CD14-positive monocyte (primary cell): Measurements from ENCODE around the gene LRIG1. TPM values are rescaled to one million over a fixed set of nuclear protein-coding genes. Genes with fewer than 3 reads are reported as not detected.

ENCODE experiments used
- DNase-seq, 3 donors: peaks; one replicate each; pipeline ENCODE4 v3.0.0-alpha.2; 2011 to 2022
- H2AFZ ChIP-seq: 2 replicates; pipeline ENCODE4 v1.6.0; 2012; ENCODE audit warnings: mild to moderate bottlenecking, low read depth, low read length, inconsistent platforms; ENCODE audit not compliant: insufficient read depth, poor library complexity, severe bottlenecking
- H3K27ac ChIP-seq, 2 donors: 1 replicate in 1 of 2; 2 replicates in 1 of 2; pipeline ENCODE4 v1.5.1; 2012 to 2013; ENCODE audit warnings: low read length in 2 of 2, control low read depth in 1 of 2, inconsistent platforms in 1 of 2, low read depth in 1 of 2, mild to moderate bottlenecking in 1 of 2
- H3K27me3 ChIP-seq, 2 donors: one replicate each; pipeline versions ENCODE4 v1.6.0 to v1.6.1; 2011 to 2013; ENCODE audit warnings: low read length in 2 of 2; ENCODE audit not compliant: control insufficient read depth in 2 of 2, insufficient read depth in 2 of 2
- H3K36me3 ChIP-seq, 2 donors: replicated peaks in 1 of 2; 1 replicate in 1 of 2; 2 replicates in 1 of 2; pipeline versions ENCODE4 v1.5.1 to v1.6.1; 2012 to 2013; ENCODE audit warnings: low read length in 2 of 2, control low read depth in 1 of 2, inconsistent platforms in 1 of 2, mild to moderate bottlenecking in 1 of 2; ENCODE audit not compliant: insufficient read depth in 2 of 2, control insufficient read depth in 1 of 2
- H3K4me1 ChIP-seq, 2 donors: 1 replicate in 1 of 2; 2 replicates in 1 of 2; pipeline versions ENCODE4 v1.5.1 to v1.6.1; 2012 to 2013; ENCODE audit warnings: low read length in 2 of 2, control low read depth in 1 of 2, inconsistent platforms in 1 of 2, mild to moderate bottlenecking in 1 of 2, moderate library complexity in 1 of 2; ENCODE audit not compliant: insufficient read depth in 2 of 2, control insufficient read depth in 1 of 2
- H3K4me2 ChIP-seq: replicated peaks from 2 replicates; pipeline ENCODE3; 2012; ENCODE audit warnings: low read length, moderate library complexity, mild to moderate bottlenecking; ENCODE audit not compliant: poor library complexity, severe bottlenecking; ENCODE audit errors: extremely low read depth
- H3K4me3 ChIP-seq, 3 experiments: fragments of 200-600 bp in 1 of 3; sonication (generic) in 1 of 3; replicated peaks in 1 of 3; 1 replicate in 2 of 3; 2 replicates in 1 of 3; pipeline ENCODE4 v1.5.1; 2011 to 2013; ENCODE audit warnings: low read length in 3 of 3, mild to moderate bottlenecking in 3 of 3, control low read depth in 2 of 3, low read depth in 2 of 3, inconsistent platforms in 1 of 3, moderate library complexity in 1 of 3
- H3K79me2 ChIP-seq: 2 replicates; pipeline ENCODE4 v1.6.0; 2012; ENCODE audit warnings: mild to moderate bottlenecking, control low read depth, inconsistent platforms, low read length, moderate library complexity; ENCODE audit not compliant: insufficient read depth
- H3K9ac ChIP-seq: 2 replicates; pipeline ENCODE4 v1.6.0; 2017; ENCODE audit warnings: low read length, mild to moderate bottlenecking; ENCODE audit not compliant: insufficient read depth, poor library complexity, severe bottlenecking
- H3K9me3 ChIP-seq, 2 donors: replicated peaks in 1 of 2; 1 replicate in 1 of 2; 2 replicates in 1 of 2; pipeline versions ENCODE4 v1.5.1 to v1.6.1; 2012 to 2013; ENCODE audit warnings: low read length in 2 of 2, control low read depth in 1 of 2; ENCODE audit not compliant: control insufficient read depth in 1 of 2, insufficient read depth in 1 of 2
- H4K20me1 ChIP-seq: 2 replicates; pipeline ENCODE4 v1.6.0; 2012; ENCODE audit warnings: mild to moderate bottlenecking, low read length, control low read depth, moderate library complexity; ENCODE audit not compliant: insufficient read depth
- H3K27ac Mint-ChIP-seq, 7 donors: one replicate each; pipeline ENCODE4 v1.8.0; 2020; ENCODE audit warnings: mild to moderate bottlenecking in 7 of 7, mixed read lengths in 7 of 7, moderate library complexity in 6 of 7, inconsistent platforms in 2 of 7
- H3K27me3 Mint-ChIP-seq, 3 donors: one replicate each; pipeline ENCODE4 v1.8.0; 2021 to 2022; ENCODE audit warnings: low read depth in 3 of 3, mild to moderate bottlenecking in 3 of 3, mixed read lengths in 3 of 3, moderate library complexity in 3 of 3, inconsistent platforms in 1 of 3
- H3K36me3 Mint-ChIP-seq, 2 donors: one replicate each; pipeline ENCODE4 v1.8.0; 2020; ENCODE audit warnings: mixed read lengths in 2 of 2, inconsistent platforms in 1 of 2, mild to moderate bottlenecking in 1 of 2
- H3K4me1 Mint-ChIP-seq: one replicate; pipeline ENCODE4 v1.8.0; 2020; ENCODE audit warnings: mild to moderate bottlenecking, mixed read lengths
- H3K4me3 Mint-ChIP-seq, 2 donors: one replicate each; pipeline ENCODE4 v1.8.0; 2020; ENCODE audit warnings: mild to moderate bottlenecking in 2 of 2, mixed read lengths in 2 of 2, moderate library complexity in 1 of 2
- H3K9me3 Mint-ChIP-seq, 7 donors: one replicate each; pipeline ENCODE4 v1.8.0; 2020 to 2022; ENCODE audit warnings: mixed read lengths in 7 of 7, mild to moderate bottlenecking in 6 of 7, moderate library complexity in 6 of 7, inconsistent platforms in 2 of 7
- CTCF ChIP-seq: fragments of 200-600 bp; IDR thresholded peaks from one replicate; pipeline ENCODE4 v1.8.0; 2022; ENCODE audit warnings: antibody characterized with exemption, mild to moderate bottlenecking
- WGBS: methylation state at CpG from one replicate; pipeline ENCODE4 v1.1.5; 2013; ENCODE audit warnings: missing lambda C conversion rate; ENCODE audit not compliant: insufficient coverage; 5-methylcytosine and 5-hydroxymethylcytosine counted together
- intact Hi-C, 2 donors: fragments of 100-400 bp; cut with micrococcal nuclease; formaldehyde crosslinking; loops; one replicate each; pipeline versions ENCODE4 v1.15.0 to v1.15.1; 2023
- polyA plus RNA-seq, 3 donors: library from polyadenylated mRNA; depleted of rRNA in 1 of 3; unstranded in 2 of 3; stranded (reverse) in 1 of 3; fragments of 300-500 nt in 2 of 3; fragments of >200 nt in 1 of 3; fragmentation: Illumina TruSeq in 2 of 3; gene quantifications; 1 replicate in 2 of 3; 2 replicates in 1 of 3; pipeline ENCODE4 v1.2.3, GENCODE V29; 2012 to 2021

Gene LRIG1
- polyA plus RNA-seq, 3 donors, result 0.82 to 1.9 (median 1.0) TPM

- peaks cover 16% of the 10 kb centered on the region for H3K4me1 Mint-ChIP-seq
- H3K4me3 Mint-ChIP-seq, result no peak overlapping the region
- Histone ChIP-seq H3K4me1 (no peaks in the 10 kb centered on the region), H3K27me3 (no peaks in the 10 kb centered on the region), H2AFZ (no peak overlapping the region), H3K79me2 (no peaks in the 10 kb centered on the region), H3K27ac (no peak overlapping the region), H3K36me3 (no peaks in the 10 kb centered on the region), H3K4me2 (no peak overlapping the region), H3K4me3 (no peak overlapping the region), H4K20me1 (no peaks in the 10 kb centered on the region), H3K9ac (no peak overlapping the region), H3K9me3 (no peaks in the 10 kb centered on the region)
- no peak for TF ChIP-seq CTCF
- H3K36me3 Mint-ChIP-seq, result peaks cover 0 to 2% of the 10 kb centered on the region in 2 donors
- peaks cover 0 to 2% (median 0%) of the 10 kb centered on the region in 7 donors for H3K9me3 Mint-ChIP-seq
- DNase-seq, result no peak
- intact Hi-C loops, result no loop called here
- H3K27me3 Mint-ChIP-seq, result peaks cover 0 to 4% (median 0%) of the 10 kb centered on the region in 3 donors
- no peak overlapping the region for H3K27ac Mint-ChIP-seq
- WGBS, result 96% methylated on average over 5 of the region's 11 CpGs
Measured at GRCh38 chr3:66466606-66467270, 34.1 kb downstream of the LRIG1 start.

- H3K36me3 Mint-ChIP-seq, result peaks cover 0 to 2% of the 10 kb centered on the region in 2 donors
- H3K9me3 ChIP-seq, result no peaks in the 10 kb centered on the region
- DNase-seq, result no peak
- H3K36me3 ChIP-seq, result no peaks in the 10 kb centered on the region
- no peak overlapping the region for H2AFZ ChIP-seq
- whole genome bisulfite sequencing, result 0% methylated on average over 1 of the region's 4 CpGs
- no peaks in the 10 kb centered on the region for H3K4me1 ChIP-seq
- no peak for TF ChIP-seq CTCF
- H3K4me1 Mint-ChIP-seq, result peaks cover 16% of the 10 kb centered on the region
- H3K27me3 Mint-ChIP-seq, result peaks cover 0 to 2% (median 0%) of the 10 kb centered on the region in 3 donors
- H3K4me3 Mint-ChIP-seq, result no peak overlapping the region
- H3K27ac ChIP-seq, result no peak overlapping the region
- no peak overlapping the region for H3K4me2 ChIP-seq
- no peak overlapping the region for H3K27ac Mint-ChIP-seq
- H3K4me3 ChIP-seq, result no peak overlapping the region
- H3K9ac ChIP-seq, result no peak overlapping the region
- no peaks in the 10 kb centered on the region for H3K79me2 ChIP-seq
- intact Hi-C loops, result no loop called here
- H4K20me1 ChIP-seq, result no peaks in the 10 kb centered on the region
- H3K27me3 ChIP-seq, result no peaks in the 10 kb centered on the region
- peaks cover 0 to 2% (median 0%) of the 10 kb centered on the region in 7 donors for H3K9me3 Mint-ChIP-seq
Measured at GRCh38 chr3:66465587-66465986, 35.2 kb downstream of the LRIG1 start.
